NCI-H2029 treated with DMSO at 0.1 percent for 48 hours (cell line): ENCODE measurements around the gene SLC16A7.

ENCODE experiments used
- DNase-seq: peaks from one replicate; lab custom pipeline; 2025; lab: John Stamatoyannopoulos, UW

Gene SLC16A7

GRCh38 chr12:59668674-59669073, 72.8 kb downstream of the SLC16A7 start:
- no peak for DNase-seq

DNA sequence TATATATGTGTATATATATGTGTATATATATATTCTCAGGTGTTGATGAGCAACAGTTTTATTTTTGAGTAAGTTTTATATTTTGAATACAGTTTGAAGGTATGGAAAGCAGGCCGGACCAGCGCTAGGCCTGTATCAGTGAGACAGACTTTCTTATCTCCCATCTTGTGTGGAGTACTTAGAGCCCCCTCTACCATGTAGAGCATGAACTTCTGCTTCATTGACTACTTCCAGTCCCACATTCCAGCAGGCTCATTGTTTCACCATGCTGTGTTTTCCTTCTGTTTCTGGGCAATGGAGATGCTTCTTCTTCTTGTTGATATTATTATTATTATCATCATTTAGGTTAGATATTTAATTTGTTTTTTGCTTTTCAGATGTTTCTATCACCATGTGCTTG, 76.4 kb downstream of the SLC16A7 start:
- no peak for DNase-seq

GRCh38 chr12:59675461-59675860, 79.6 kb downstream of the SLC16A7 start:
- DNase-seq, result no peak

DNA sequence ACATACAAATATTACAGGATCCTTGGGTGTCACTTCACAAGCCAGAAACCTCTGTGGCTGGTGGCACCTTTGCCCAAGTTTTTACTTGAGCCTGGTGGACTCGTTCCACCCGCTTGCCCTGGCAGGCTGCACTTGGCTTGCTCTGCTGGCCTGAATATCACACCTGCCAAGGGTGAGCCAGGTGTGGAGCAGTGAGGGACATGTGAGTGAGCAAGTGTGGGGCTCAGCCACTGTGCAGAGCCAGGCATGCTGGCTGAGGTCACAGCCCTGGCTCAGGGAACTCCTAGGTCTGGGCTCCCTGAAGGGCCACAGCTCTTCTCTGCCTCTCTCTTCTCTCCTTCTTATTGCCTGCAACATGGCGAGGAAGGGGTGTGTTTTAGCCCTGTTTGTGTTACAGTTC, 82.0 kb downstream of the SLC16A7 start:
- DNase-seq, result no peak

DNA sequence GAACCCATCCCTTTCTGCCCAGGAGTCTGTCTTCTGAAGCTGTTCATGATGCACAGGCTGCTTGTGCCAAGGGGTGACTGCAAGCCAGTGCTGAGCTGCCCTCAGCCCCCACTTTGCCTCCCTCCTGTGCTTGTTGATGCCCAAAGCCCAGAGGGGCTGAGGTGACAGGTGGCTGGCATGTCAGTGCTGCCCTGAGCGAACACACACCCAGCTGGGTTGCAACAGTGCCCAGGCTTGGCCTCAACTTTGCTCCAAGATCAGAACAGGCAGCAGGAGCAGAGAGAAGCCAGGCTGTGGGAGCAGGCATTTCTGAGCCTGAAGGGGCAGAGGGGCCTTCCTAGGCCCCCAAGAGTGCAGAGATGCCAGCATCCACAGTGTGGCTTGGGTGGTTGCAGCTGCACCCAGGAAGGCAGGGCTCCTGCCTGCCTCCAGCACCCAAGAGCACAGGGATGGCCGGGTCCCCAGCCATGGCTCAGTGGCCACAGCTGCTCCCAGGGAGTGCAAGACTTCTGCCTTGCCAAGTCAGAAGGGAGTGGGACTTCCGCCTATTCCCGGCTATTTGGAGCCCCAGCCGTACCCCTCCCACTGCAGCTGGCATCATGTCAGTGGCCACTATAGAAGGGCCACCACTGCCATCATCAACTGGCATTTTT, 83.1 kb downstream of the SLC16A7 start:
- no peak for DNase-seq

- no peak for DNase-seq
These were observed 93.9 kb downstream of the SLC16A7 start for GRCh38 chr12:59689776-59690175.

DNA sequence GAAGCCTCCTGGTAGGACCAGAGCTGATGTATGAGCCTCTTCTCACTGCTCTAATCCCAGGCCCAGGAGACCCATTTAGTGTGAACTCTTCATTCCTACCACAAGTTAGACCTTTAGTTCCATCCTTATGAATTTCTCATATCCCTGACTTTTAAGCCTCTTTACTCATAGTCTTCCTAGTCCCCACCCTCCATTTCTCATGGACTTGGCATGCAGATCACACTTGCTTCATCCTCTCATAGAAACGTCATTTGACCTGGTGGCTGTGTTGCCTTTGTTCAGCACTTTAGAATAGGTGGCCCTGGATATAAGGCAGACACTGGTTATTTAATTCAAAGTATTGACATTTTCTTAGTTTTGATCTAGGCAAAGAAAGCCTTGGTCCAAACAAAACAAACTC, 99.5 kb downstream of the SLC16A7 start:
- DNase-seq, result no peak

GRCh38 chr12:59698600-59698999, 102.8 kb downstream of the SLC16A7 start:
- no peak for DNase-seq

DNA sequence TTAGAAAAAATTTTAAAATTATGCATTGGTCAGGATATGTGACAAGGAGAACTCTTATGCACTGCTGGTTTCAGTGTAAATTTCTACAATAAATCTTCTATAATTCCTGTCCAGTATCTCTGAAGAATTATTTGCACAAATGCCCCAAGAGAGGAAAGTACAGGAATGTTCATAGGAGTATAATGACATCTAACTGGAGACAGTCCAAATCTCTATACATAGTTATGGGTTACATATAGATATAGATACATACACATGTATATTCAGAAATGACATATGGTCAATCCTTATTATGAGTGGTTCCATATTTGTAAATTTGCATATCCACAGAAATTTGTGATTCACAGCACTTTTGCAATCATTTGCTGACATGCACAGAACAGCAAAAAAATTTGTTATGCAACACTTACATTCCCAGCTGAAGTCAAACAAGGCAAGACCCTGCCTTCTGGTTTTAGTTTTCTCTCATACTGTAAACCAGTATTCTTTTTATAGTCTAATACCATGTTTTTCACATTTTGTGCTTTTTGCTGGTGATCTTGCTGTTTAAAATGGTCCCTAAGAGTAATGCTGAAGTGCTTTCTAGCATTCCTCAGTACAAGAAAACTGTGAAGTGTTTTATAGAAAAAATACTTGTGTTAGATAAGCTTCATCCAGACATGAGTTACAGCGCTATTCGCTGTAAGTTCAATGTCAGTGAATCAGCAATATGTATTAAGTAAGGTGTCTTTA, 103.8 kb downstream of the SLC16A7 start:
- no peak for DNase-seq

DNA sequence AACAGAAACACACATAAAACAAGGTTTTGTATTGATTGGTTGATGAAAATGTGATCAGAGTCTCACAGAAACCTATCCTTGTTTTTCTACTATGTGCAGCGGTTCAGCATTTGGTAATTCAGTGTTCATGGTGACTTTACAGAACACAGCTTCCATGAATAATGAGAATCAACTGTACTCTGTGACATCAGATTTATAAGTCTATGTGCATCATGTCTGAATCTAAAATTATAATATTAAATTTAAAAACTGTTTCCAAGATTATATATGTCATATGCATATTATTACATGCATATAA, 104.3 kb downstream of the SLC16A7 start:
- DNase-seq, result no peak

- no peak for DNase-seq
These were observed 112.2 kb downstream of the SLC16A7 start for GRCh38 chr12:59708064-59708463.

DNA sequence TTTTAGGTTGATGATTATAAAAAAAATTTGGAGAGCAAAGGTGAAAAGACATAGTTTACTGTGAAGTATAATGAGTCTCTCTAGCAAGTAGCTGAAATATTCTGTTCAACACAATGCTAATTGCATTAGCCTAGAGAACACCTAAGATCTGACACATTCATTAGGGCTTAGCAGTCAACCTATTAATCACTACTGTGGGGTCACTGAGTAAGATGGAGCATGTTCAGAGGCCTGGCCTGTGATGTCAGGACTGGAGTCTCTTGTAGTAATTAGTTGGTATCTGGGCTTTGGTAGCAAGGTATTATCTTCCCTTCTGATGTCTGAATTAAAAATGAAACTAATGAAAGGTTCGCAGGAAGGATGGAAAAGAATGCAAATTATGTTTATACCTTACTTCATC, 112.7 kb downstream of the SLC16A7 start:
- no peak for DNase-seq

- DNase-seq, result no peak
These were observed 114.3 kb downstream of the SLC16A7 start for GRCh38 chr12:59710004-59710628.

DNA sequence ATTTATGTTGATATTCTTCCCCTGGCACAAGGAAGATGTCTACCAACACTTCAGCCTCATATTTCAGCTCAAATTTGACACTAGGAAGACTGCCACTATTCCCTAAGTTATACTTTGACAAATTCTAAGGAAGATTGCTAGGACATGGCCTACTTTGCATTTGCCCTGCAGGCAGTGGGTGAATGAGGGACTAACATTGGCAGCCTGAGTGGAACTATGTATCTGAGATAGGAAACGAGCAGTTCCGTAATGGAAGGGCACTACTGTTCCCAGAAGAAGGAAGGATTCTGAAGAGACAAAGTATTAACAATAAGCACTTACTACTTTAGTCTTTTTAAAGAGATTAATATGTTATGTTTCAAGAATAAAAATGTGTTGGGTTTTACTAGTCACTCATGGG, 115.1 kb downstream of the SLC16A7 start:
- DNase-seq, result no peak

DNA sequence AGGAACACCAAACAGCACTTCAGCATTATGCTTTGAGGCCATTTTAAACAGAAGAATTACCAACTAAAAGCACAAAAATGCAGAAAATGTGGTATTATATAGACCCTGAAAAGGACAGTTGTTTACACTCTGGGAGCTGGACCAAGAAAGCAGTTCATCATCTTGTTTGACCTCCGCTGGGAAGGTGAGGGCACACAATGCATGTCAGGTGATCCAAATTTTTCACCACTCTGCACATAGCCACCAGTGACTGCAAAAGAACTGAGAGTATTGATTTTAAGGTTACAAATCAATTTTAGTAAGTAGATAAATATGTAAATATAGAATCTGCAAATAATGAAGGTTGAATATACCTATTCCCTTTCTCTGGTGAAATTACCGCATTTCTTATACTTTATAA, 119.6 kb downstream of the SLC16A7 start:
- no peak for DNase-seq

GRCh38 chr12:59716043-59716442, 120.2 kb downstream of the SLC16A7 start:
- no peak for DNase-seq

- DNase-seq, result no peak
These were observed 121.6 kb downstream of the SLC16A7 start for GRCh38 chr12:59717436-59717835.

GRCh38 chr12:59719701-59720100, 123.9 kb downstream of the SLC16A7 start:
- no peak for DNase-seq

DNA sequence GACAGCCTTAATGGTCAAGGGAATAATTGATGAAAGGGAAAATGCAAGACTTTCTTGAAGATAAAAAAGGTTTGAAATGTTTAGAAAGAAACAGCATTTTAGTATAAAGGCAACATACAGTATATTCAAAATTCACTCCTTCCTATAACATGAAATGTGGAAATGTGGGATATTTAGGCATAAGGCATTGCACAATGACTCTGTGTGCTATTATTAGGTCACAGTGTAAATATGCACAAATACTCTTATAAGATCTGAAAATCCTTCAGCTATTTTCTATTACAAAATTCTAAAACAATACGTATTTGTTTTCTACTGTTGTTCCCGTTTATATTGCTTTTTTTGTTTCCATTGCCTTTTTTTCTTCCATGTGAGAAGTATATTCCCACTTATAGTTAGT, 127.7 kb downstream of the SLC16A7 start:
- DNase-seq, result no peak

GRCh38 chr12:59724011-59724695, 128.3 kb downstream of the SLC16A7 start:
- DNase-seq, result no peak

- DNase-seq, result no peak
These were observed 137.4 kb downstream of the SLC16A7 start for GRCh38 chr12:59733200-59733599.

GRCh38 chr12:59734371-59734770, 138.5 kb downstream of the SLC16A7 start:
- no peak for DNase-seq

GRCh38 chr12:59735231-59735630, 139.4 kb downstream of the SLC16A7 start:
- no peak for DNase-seq
